ENCODE data around the gene KLF7. TPM values are rescaled to one million over a fixed set of nuclear protein-coding genes. Genes with fewer than 3 reads are reported as not detected.

KLF7 gene
- total RNA-seq, 2 donors from 2014 or later, result 27.2 to 28.3 TPM

DNA sequence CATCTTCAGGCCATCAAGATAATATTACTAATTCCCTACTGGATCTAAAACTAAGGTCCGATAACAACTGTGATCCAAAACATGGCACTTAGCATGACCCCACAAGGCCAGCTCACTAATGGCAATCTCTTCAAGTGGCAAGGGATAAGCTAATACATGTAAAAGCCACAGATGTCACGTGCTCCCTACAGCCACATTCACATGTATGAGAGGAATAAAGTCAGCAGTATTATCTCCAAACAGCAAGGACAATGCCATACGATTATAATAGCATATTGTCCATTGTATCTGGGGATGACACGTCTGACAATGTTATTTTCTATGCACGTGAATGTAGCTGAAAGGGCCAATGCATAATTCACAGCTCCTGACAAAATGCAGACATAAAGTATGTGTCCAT lies 56.0 kb downstream of the KLF7 start:
- H3K4me3 ChIP-seq, result no peak overlapping the region
- ATAC-seq (ENCODE audit: insufficient number of reproducible peaks, low FRiP score, low read depth) (no peak), DNase-seq (ENCODE audit: low spot score) (no peak)
- H3K27ac ChIP-seq, result no peak overlapping the region
- H3K9me3 ChIP-seq, result no peaks in the 10 kb centered on the region
- H3K36me3 ChIP-seq, result peaks cover 11% of the 10 kb centered on the region
- H3K27me3 ChIP-seq (replicated peaks; ENCODE audit: insufficient read depth), result no peaks in the 10 kb centered on the region
- TF ChIP-seq, protein P1, sequence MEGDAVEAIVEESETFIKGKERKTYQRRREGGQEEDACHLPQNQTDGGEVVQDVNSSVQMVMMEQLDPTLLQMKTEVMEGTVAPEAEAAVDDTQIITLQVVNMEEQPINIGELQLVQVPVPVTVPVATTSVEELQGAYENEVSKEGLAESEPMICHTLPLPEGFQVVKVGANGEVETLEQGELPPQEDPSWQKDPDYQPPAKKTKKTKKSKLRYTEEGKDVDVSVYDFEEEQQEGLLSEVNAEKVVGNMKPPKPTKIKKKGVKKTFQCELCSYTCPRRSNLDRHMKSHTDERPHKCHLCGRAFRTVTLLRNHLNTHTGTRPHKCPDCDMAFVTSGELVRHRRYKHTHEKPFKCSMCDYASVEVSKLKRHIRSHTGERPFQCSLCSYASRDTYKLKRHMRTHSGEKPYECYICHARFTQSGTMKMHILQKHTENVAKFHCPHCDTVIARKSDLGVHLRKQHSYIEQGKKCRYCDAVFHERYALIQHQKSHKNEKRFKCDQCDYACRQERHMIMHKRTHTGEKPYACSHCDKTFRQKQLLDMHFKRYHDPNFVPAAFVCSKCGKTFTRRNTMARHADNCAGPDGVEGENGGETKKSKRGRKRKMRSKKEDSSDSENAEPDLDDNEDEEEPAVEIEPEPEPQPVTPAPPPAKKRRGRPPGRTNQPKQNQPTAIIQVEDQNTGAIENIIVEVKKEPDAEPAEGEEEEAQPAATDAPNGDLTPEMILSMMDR (IDR thresholded peaks at IDR 0.05), result no peak
- H3K4me1 ChIP-seq (ENCODE audit: control insufficient read depth in 1 of 2, low read depth in 2 of 2), result peaks cover 0 to 17% of the 10 kb centered on the region in 2 donors

GRCh38 chr2:207108440-207108839 lies 57.3 kb downstream of the KLF7 start:
- H3K27ac ChIP-seq, result no peak overlapping the region
- DNase-seq (ENCODE audit: low spot score), result no peak
- no peaks in the 10 kb centered on the region for H3K9me3 ChIP-seq
- no peak for ATAC-seq (ENCODE audit: insufficient number of reproducible peaks, low FRiP score, low read depth)
- TF ChIP-seq, protein P1 (IDR thresholded peaks at IDR 0.05), result no peak
- no peaks in the 10 kb centered on the region for H3K27me3 ChIP-seq (replicated peaks; ENCODE audit: insufficient read depth)
- H3K4me3 ChIP-seq, result no peak overlapping the region
- H3K36me3 ChIP-seq, result peaks cover 11% of the 10 kb centered on the region
- H3K4me1 ChIP-seq (ENCODE audit: control insufficient read depth in 1 of 2, low read depth in 2 of 2), result peaks cover 0 to 9% of the 10 kb centered on the region in 2 donors

DNA sequence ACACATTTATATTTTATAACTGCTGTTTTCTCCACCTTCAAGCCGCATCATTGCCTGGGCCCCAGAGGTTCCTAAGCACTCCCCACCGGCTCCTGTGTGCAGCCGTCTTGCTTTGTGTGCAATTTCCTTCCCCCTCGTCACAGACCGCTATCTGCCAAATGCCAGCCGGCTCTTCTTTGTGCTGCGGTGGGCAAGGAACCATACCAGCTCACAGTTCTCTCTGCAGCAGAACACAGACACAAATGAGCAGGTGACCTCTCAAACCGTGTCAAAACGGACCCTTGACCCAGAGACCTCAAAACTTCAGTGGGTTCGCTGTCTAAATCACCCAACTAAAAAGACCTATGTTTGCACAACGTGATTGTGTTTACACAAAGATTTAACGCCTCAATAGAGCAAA lies 58.2 kb downstream of the KLF7 start:
- ATAC-seq (ENCODE audit: insufficient number of reproducible peaks, low FRiP score, low read depth), result no peak

GRCh38 chr2:207107131-207107530 lies 58.6 kb downstream of the KLF7 start:
- Histone ChIP-seq H3K4me3 (no peak overlapping the region), H3K9me3 (no peaks in the 10 kb centered on the region), H3K27me3 (replicated peaks; ENCODE audit: insufficient read depth) (no peaks in the 10 kb centered on the region), H3K4me1 (ENCODE audit: control insufficient read depth in 1 of 2, low read depth in 2 of 2) (peaks cover 0 to 9% of the 10 kb centered on the region in 2 donors), H3K27ac (no peak overlapping the region), H3K36me3 (peaks cover 11% of the 10 kb centered on the region)
- TF ChIP-seq, protein P1 (IDR thresholded peaks at IDR 0.05), result no peak
- ATAC-seq (ENCODE audit: insufficient number of reproducible peaks, low FRiP score, low read depth) (no peak), DNase-seq (ENCODE audit: low spot score) (no peak)

More for the DNA sequence above, 58.2 kb downstream of the KLF7 start:
- no peak for DNase-seq (ENCODE audit: low spot score)
- Histone ChIP-seq H3K4me3 (no peak overlapping the region), H3K27me3 (replicated peaks; ENCODE audit: insufficient read depth) (no peaks in the 10 kb centered on the region), H3K36me3 (peaks cover 11% of the 10 kb centered on the region), H3K4me1 (ENCODE audit: control insufficient read depth in 1 of 2, low read depth in 2 of 2) (peaks cover 0 to 9% of the 10 kb centered on the region in 2 donors), H3K27ac (no peak overlapping the region), H3K9me3 (no peaks in the 10 kb centered on the region)
- TF ChIP-seq, protein P1 (IDR thresholded peaks at IDR 0.05), result no peak

DNA sequence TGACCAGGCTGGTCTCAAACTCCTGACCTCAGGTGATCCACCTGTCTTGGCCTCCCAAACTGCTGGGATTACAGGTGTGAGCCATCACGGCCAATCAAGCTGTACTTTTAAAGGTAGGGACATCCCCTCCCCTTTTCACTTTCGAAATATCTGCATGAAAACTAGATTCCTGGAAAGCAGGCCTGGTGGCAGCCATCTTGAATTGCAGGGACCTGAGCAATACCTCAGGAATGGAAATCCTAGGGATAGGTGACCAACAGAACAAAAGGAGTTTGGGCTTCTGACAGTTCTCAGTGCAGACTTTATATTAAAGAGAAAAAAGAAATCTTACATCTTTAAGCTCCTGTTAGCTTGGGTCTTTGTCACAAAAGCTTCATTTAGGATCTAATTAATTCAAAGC lies 62.6 kb downstream of the KLF7 start:
- Histone ChIP-seq H3K4me3 (no peak overlapping the region), H3K27me3 (replicated peaks; ENCODE audit: insufficient read depth) (no peaks in the 10 kb centered on the region), H3K36me3 (peaks cover 11% of the 10 kb centered on the region), H3K4me1 (ENCODE audit: control insufficient read depth in 1 of 2, low read depth in 2 of 2) (no peaks in the 10 kb centered on the region), H3K27ac (no peak overlapping the region), H3K9me3 (no peaks in the 10 kb centered on the region)
- TF ChIP-seq, protein P1 (IDR thresholded peaks at IDR 0.05), result no peak
- ATAC-seq (ENCODE audit: insufficient number of reproducible peaks, low FRiP score, low read depth), result no peak
- no peak for DNase-seq (ENCODE audit: low spot score)

Data from thoracic aorta (tissue), 2 donors.